ENCODE results near the gene PAGE2B. TPM values are rescaled to one million over a fixed set of nuclear protein-coding genes. Genes with fewer than 3 reads are reported as not detected.

Gene PAGE2B
- 0.33 TPM for polyA plus RNA-seq (2013, experiment 1 of 2)
- 0.50 TPM for polyA plus RNA-seq (2013, experiment 2 of 2)

GRCh38 chrX:55074851-55075467 is at the start of gene PAGE2B:
PAGE2B (plus strand) TSS chrX:55075030; CDS start chrX:55076042, 1,012 bp downstream.
- no peaks in the 10 kb centered on the region for H3K9me3 ChIP-seq (replicated peaks in 1 of 2; ENCODE audit: control insufficient read depth in 2 of 2, insufficient read depth in 1 of 2, low read depth in 1 of 2, low read length in 2 of 2)
- H3K23ac ChIP-seq (ENCODE audit: low read depth, low read length, poor library complexity): no peak within 1 kb of the TSS
- no peak within 1 kb of the TSS for H2BK120ac ChIP-seq (ENCODE audit: low read depth, low read length)
- no peak within 1 kb of the TSS for H2AK5ac ChIP-seq (ENCODE audit: low read depth, low read length)
- H3K14ac ChIP-seq (ENCODE audit: low read length): no peak within 1 kb of the TSS
- DNase-seq (ENCODE audit: low spot score): no peak
- H2AFZ ChIP-seq (ENCODE audit: low read length): no peak within 1 kb of the TSS
- H3K4me3 ChIP-seq (ENCODE audit: low read length in 2 of 2): no peak within 1 kb of the TSS
- H2BK15ac ChIP-seq (ENCODE audit: low read length): no peak within 1 kb of the TSS
- no CpG with 5 or more reads among the region's 36 CpGs for WGBS, 2 donors (ENCODE audit: extremely low coverage in 2 of 2, insufficient read length in 2 of 2, insufficient replicate concordance in 1 of 2)
- H3K9ac ChIP-seq (ENCODE audit: low read depth, low read length, poor library complexity): no peak within 1 kb of the TSS
- H3K36me3 ChIP-seq (replicated peaks in 1 of 2; ENCODE audit: control insufficient read depth in 2 of 2, insufficient read depth in 2 of 2, low read length in 2 of 2): no peaks in the 10 kb centered on the region
- H4K8ac ChIP-seq (ENCODE audit: low read depth, low read length): no peak within 1 kb of the TSS
- H2BK5ac ChIP-seq (ENCODE audit: low read length): no peak within 1 kb of the TSS
- no peaks in the 10 kb centered on the region for H3K79me1 ChIP-seq (ENCODE audit: low read depth, low read length)
- no peak within 1 kb of the TSS for H3K4me2 ChIP-seq (ENCODE audit: insufficient read depth, low read length, poor library complexity, severe bottlenecking)
- no peak within 1 kb of the TSS for H3K4ac ChIP-seq (ENCODE audit: low read length)
- no peak within 1 kb of the TSS for H3K27ac ChIP-seq (replicated peaks; ENCODE audit: low read length)
- no peak within 1 kb of the TSS for H2BK12ac ChIP-seq (ENCODE audit: low read length)
- H4K91ac ChIP-seq (ENCODE audit: low read depth, low read length, poor library complexity): no peak within 1 kb of the TSS
- H3K27me3 ChIP-seq (ENCODE audit: control insufficient read depth in 3 of 3, insufficient read depth in 3 of 3, low read depth in 1 of 3, low read length in 3 of 3): no peaks in the 10 kb centered on the region
- no peak within 1 kb of the TSS for H3K18ac ChIP-seq (ENCODE audit: low read length)
- H3K4me1 ChIP-seq (ENCODE audit: control insufficient read depth in 2 of 2, insufficient read depth in 1 of 2, low read depth in 1 of 2, low read length in 2 of 2): no peaks in the 10 kb centered on the region

- H2BK5ac ChIP-seq (ENCODE audit: low read length): no peak overlapping the region
- H3K36me3 ChIP-seq (replicated peaks in 1 of 2; ENCODE audit: control insufficient read depth in 2 of 2, insufficient read depth in 2 of 2, low read length in 2 of 2): no peaks in the 10 kb centered on the region
- H3K9ac ChIP-seq (ENCODE audit: low read depth, low read length, poor library complexity): no peak overlapping the region
- no peak overlapping the region for H3K4ac ChIP-seq (ENCODE audit: low read length)
- H3K79me1 ChIP-seq (ENCODE audit: low read depth, low read length): no peaks in the 10 kb centered on the region
- H4K8ac ChIP-seq (ENCODE audit: low read depth, low read length): no peak overlapping the region
- no peak overlapping the region for H2AFZ ChIP-seq (ENCODE audit: low read length)
- no peak overlapping the region for H4K91ac ChIP-seq (ENCODE audit: low read depth, low read length, poor library complexity)
- no peaks in the 10 kb centered on the region for H3K9me3 ChIP-seq (replicated peaks in 1 of 2; ENCODE audit: control insufficient read depth in 2 of 2, insufficient read depth in 1 of 2, low read depth in 1 of 2, low read length in 2 of 2)
- no peaks in the 10 kb centered on the region for H3K4me1 ChIP-seq (ENCODE audit: control insufficient read depth in 2 of 2, insufficient read depth in 1 of 2, low read depth in 1 of 2, low read length in 2 of 2)
- H3K23ac ChIP-seq (ENCODE audit: low read depth, low read length, poor library complexity): no peak overlapping the region
- no peak overlapping the region for H3K4me2 ChIP-seq (ENCODE audit: insufficient read depth, low read length, poor library complexity, severe bottlenecking)
- no peak overlapping the region for H3K4me3 ChIP-seq (ENCODE audit: low read length in 2 of 2)
- H2AK5ac ChIP-seq (ENCODE audit: low read depth, low read length): no peak overlapping the region
- no peak overlapping the region for H3K27ac ChIP-seq (replicated peaks; ENCODE audit: low read length)
- H3K27me3 ChIP-seq (ENCODE audit: control insufficient read depth in 3 of 3, insufficient read depth in 3 of 3, low read depth in 1 of 3, low read length in 3 of 3): no peaks in the 10 kb centered on the region
- no peak overlapping the region for H2BK15ac ChIP-seq (ENCODE audit: low read length)
- H2BK12ac ChIP-seq (ENCODE audit: low read length): no peak overlapping the region
- no peak overlapping the region for H3K14ac ChIP-seq (ENCODE audit: low read length)
- no peak for DNase-seq (ENCODE audit: low spot score)
- H3K18ac ChIP-seq (ENCODE audit: low read length): no peak overlapping the region
- H2BK120ac ChIP-seq (ENCODE audit: low read depth, low read length): no peak overlapping the region
Measured at GRCh38 chrX:55026143-55026542, 48.7 kb upstream of the PAGE2B start.

GRCh38 chrX:55026840-55027239 is 48.0 kb upstream of the PAGE2B start:
- WGBS, 2 donors (ENCODE audit: extremely low coverage in 2 of 2, insufficient read length in 2 of 2, insufficient replicate concordance in 1 of 2): 100% methylated on average over 1 of the region's 2 CpGs; no CpG with 5 or more reads in 1 of the 2 donors
- H2BK5ac ChIP-seq (ENCODE audit: low read length): no peak overlapping the region

GRCh38 chrX:55028040-55028439 is 46.8 kb upstream of the PAGE2B start:
- Histone ChIP-seq H2BK5ac (ENCODE audit: low read length) (no peak overlapping the region), H3K4me3 (ENCODE audit: low read length in 2 of 2) (no peak overlapping the region), H3K79me1 (ENCODE audit: low read depth, low read length) (no peaks in the 10 kb centered on the region), H3K9me3 (replicated peaks in 1 of 2; ENCODE audit: control insufficient read depth in 2 of 2, insufficient read depth in 1 of 2, low read depth in 1 of 2, low read length in 2 of 2) (no peaks in the 10 kb centered on the region), H4K8ac (ENCODE audit: low read depth, low read length) (no peak overlapping the region), H2AK5ac (ENCODE audit: low read depth, low read length) (no peak overlapping the region), H3K18ac (ENCODE audit: low read length) (no peak overlapping the region), H2BK120ac (ENCODE audit: low read depth, low read length) (no peak overlapping the region), H3K27ac (replicated peaks; ENCODE audit: low read length) (no peak overlapping the region), H3K36me3 (replicated peaks in 1 of 2; ENCODE audit: control insufficient read depth in 2 of 2, insufficient read depth in 2 of 2, low read length in 2 of 2) (no peaks in the 10 kb centered on the region), H4K91ac (ENCODE audit: low read depth, low read length, poor library complexity) (no peak overlapping the region), H3K14ac (ENCODE audit: low read length) (no peak overlapping the region), H2AFZ (ENCODE audit: low read length) (no peak overlapping the region), H3K4ac (ENCODE audit: low read length) (no peak overlapping the region), H3K4me2 (ENCODE audit: insufficient read depth, low read length, poor library complexity, severe bottlenecking) (no peak overlapping the region), H3K4me1 (ENCODE audit: control insufficient read depth in 2 of 2, insufficient read depth in 1 of 2, low read depth in 1 of 2, low read length in 2 of 2) (no peaks in the 10 kb centered on the region), H3K23ac (ENCODE audit: low read depth, low read length, poor library complexity) (no peak overlapping the region), H3K27me3 (ENCODE audit: control insufficient read depth in 3 of 3, insufficient read depth in 3 of 3, low read depth in 1 of 3, low read length in 3 of 3) (no peaks in the 10 kb centered on the region), H2BK15ac (ENCODE audit: low read length) (no peak overlapping the region), H3K9ac (ENCODE audit: low read depth, low read length, poor library complexity) (no peak overlapping the region), H2BK12ac (ENCODE audit: low read length) (no peak overlapping the region)
- no CpG with 5 or more reads among the region's 4 CpGs for WGBS, 2 donors (ENCODE audit: extremely low coverage in 2 of 2, insufficient read length in 2 of 2, insufficient replicate concordance in 1 of 2)
- DNase-seq (ENCODE audit: low spot score): no peak

More at GRCh38 chrX:55026840-55027239, 48.0 kb upstream of the PAGE2B start:
- Histone ChIP-seq H3K4me3 (ENCODE audit: low read length in 2 of 2) (no peak overlapping the region), H2BK120ac (ENCODE audit: low read depth, low read length) (no peak overlapping the region), H3K4me2 (ENCODE audit: insufficient read depth, low read length, poor library complexity, severe bottlenecking) (no peak overlapping the region), H3K9ac (ENCODE audit: low read depth, low read length, poor library complexity) (no peak overlapping the region), H3K27me3 (ENCODE audit: control insufficient read depth in 3 of 3, insufficient read depth in 3 of 3, low read depth in 1 of 3, low read length in 3 of 3) (no peaks in the 10 kb centered on the region), H3K4ac (ENCODE audit: low read length) (no peak overlapping the region), H4K8ac (ENCODE audit: low read depth, low read length) (no peak overlapping the region), H3K14ac (ENCODE audit: low read length) (no peak overlapping the region), H2BK15ac (ENCODE audit: low read length) (no peak overlapping the region), H2BK12ac (ENCODE audit: low read length) (no peak overlapping the region), H3K79me1 (ENCODE audit: low read depth, low read length) (no peaks in the 10 kb centered on the region), H3K9me3 (replicated peaks in 1 of 2; ENCODE audit: control insufficient read depth in 2 of 2, insufficient read depth in 1 of 2, low read depth in 1 of 2, low read length in 2 of 2) (no peaks in the 10 kb centered on the region), H3K18ac (ENCODE audit: low read length) (no peak overlapping the region), H4K91ac (ENCODE audit: low read depth, low read length, poor library complexity) (no peak overlapping the region), H2AFZ (ENCODE audit: low read length) (no peak overlapping the region), H3K23ac (ENCODE audit: low read depth, low read length, poor library complexity) (no peak overlapping the region), H3K36me3 (replicated peaks in 1 of 2; ENCODE audit: control insufficient read depth in 2 of 2, insufficient read depth in 2 of 2, low read length in 2 of 2) (no peaks in the 10 kb centered on the region), H3K27ac (replicated peaks; ENCODE audit: low read length) (no peak overlapping the region), H3K4me1 (ENCODE audit: control insufficient read depth in 2 of 2, insufficient read depth in 1 of 2, low read depth in 1 of 2, low read length in 2 of 2) (no peaks in the 10 kb centered on the region), H2AK5ac (ENCODE audit: low read depth, low read length) (no peak overlapping the region)
- no peak for DNase-seq (ENCODE audit: low spot score)
